ENCODE data around the gene MAG. TPM values are rescaled to one million over a fixed set of nuclear protein-coding genes. Genes with fewer than 3 reads are reported as not detected.

MAG gene
- total RNA-seq, 2 donors from 2014 or later, result 1.6 TPM; not detected in 1

DNA sequence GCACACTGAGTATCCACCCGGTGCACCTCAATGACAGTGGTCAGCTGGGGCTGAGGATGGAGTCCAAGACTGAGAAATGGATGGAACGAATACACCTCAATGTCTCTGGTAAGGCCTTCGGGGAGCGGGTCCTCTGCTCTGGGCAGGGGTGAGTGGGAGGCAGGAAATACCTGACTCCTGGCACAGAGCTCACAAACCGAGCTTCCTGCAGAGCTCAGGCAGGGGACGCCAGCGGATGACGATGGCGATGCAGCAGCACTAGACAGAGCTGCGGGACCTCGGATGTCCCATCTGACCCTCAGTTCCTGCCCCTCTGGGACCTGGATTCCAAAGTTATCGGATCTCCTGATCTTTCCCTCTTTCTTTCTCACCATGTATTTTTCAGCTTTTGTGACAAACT is 40.9 kb downstream of the MAG start:
- ATAC-seq, result no peak
- H3K27ac ChIP-seq, result no peak overlapping the region
- 58 to 66% methylated on average over 11 to 12 of the region's 12 CpGs for WGBS, 2 donors
- no peaks in the 10 kb centered on the region for H3K27me3 ChIP-seq
- DNase-seq, result no peak
- intact Hi-C loops (cut with DNase I), result no loop called here
- no peak overlapping the region for H3K4me3 ChIP-seq
- no peaks in the 10 kb centered on the region for H3K36me3 ChIP-seq (replicated peaks in 1 of 2; ENCODE audit: insufficient read depth in 1 of 2, low read depth in 2 of 2)
- TF ChIP-seq POLR2A (IDR thresholded peaks at IDR 0.05), result no peak
- TF ChIP-seq, protein P1, sequence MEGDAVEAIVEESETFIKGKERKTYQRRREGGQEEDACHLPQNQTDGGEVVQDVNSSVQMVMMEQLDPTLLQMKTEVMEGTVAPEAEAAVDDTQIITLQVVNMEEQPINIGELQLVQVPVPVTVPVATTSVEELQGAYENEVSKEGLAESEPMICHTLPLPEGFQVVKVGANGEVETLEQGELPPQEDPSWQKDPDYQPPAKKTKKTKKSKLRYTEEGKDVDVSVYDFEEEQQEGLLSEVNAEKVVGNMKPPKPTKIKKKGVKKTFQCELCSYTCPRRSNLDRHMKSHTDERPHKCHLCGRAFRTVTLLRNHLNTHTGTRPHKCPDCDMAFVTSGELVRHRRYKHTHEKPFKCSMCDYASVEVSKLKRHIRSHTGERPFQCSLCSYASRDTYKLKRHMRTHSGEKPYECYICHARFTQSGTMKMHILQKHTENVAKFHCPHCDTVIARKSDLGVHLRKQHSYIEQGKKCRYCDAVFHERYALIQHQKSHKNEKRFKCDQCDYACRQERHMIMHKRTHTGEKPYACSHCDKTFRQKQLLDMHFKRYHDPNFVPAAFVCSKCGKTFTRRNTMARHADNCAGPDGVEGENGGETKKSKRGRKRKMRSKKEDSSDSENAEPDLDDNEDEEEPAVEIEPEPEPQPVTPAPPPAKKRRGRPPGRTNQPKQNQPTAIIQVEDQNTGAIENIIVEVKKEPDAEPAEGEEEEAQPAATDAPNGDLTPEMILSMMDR (IDR thresholded peaks at IDR 0.05), result no peak
- H3K4me1 ChIP-seq, result no peaks in the 10 kb centered on the region
- no peaks in the 10 kb centered on the region for H3K9me3 ChIP-seq

DNA sequence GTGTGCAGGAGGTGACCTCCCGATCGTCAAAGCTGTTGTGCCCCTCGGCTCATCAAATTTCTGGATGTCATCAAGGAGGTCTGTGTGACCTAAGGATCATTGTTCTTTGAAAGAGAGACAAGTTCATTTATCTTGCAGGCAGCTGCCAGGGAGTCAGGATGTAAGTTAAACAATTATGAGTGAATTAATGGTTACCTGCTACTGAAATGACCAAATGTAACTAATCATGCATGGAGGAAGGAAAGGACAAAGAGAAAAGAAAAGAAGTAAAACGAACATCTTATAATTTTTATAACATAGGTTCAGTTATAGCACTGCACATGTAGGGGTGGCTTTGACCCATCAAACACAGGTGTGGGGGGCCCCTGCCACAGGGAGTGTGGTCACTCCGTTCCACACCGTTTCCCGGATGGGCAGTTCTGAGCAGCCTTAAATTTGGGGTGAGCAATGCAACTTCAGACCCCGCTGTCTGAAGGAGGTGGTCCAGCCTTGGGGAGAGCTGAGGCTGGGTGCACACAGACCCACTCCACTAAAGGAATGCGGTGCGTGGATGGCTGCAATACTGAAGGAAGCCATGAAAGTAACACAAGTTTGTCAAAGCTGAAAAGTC is 42.3 kb downstream of the MAG start:
- 73 to 74% methylated on average over 10 of the region's 10 CpGs for WGBS, 2 donors
- Histone ChIP-seq H3K27ac (no peak overlapping the region), H3K4me3 (no peak overlapping the region), H3K27me3 (no peaks in the 10 kb centered on the region), H3K9me3 (no peaks in the 10 kb centered on the region), H3K36me3 (replicated peaks in 1 of 2; ENCODE audit: insufficient read depth in 1 of 2, low read depth in 2 of 2) (no peaks in the 10 kb centered on the region), H3K4me1 (no peaks in the 10 kb centered on the region)
- TF ChIP-seq, protein P1 (IDR thresholded peaks at IDR 0.05), result no peak
- TF ChIP-seq POLR2A (IDR thresholded peaks at IDR 0.05), result no peak
- DNase-seq (no peak), ATAC-seq (no peak)
- intact Hi-C loops (cut with DNase I), result no loop called here

DNA sequence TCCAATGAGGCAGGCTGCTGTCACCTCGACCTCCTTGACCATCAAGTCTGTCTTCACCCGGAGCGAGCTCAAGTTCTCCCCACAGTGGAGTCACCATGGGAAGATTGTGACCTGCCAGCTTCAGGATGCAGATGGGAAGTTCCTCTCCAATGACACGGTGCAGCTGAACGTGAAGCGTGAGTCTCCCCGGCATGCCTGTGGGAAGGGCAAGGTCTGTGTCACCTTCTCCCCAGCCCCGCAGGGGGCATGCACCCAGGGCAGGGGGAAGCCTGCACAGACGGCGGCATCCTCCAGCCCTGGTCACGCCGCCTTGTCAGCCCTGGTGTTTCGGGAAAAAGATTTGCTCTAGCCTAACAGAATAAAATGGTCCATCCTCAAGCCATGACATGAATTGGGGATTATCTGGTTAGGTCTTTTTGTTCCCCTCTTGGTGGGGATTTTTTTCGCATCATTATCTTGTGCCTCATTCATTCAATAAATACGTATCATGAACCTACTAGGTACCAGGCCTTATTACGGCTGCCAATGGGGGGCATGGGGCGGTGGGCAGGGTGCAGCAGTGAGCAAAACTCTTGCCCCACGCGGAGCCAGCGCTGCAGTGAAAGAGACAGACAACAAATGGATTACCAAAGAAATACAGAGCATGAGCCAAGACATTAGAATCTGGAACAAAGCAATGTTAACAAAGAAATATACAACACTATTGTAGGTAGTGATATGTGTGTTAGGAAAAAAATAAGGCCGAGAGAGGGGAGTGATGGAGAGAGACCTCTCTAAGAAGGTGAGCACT is 44.4 kb downstream of the MAG start:
- no peaks in the 10 kb centered on the region for H3K36me3 ChIP-seq (replicated peaks in 1 of 2; ENCODE audit: insufficient read depth in 1 of 2, low read depth in 2 of 2)
- H3K4me3 ChIP-seq, result no peak overlapping the region
- intact Hi-C loops (cut with DNase I), result no loop called here
- H3K9me3 ChIP-seq, result no peaks in the 10 kb centered on the region
- no peak overlapping the region for H3K27ac ChIP-seq
- WGBS, 2 donors, result 78 to 81% methylated on average over 18 to 21 of the region's 21 CpGs
- H3K27me3 ChIP-seq, result no peaks in the 10 kb centered on the region
- no peak for DNase-seq
- no peak for ATAC-seq
- H3K4me1 ChIP-seq, result no peaks in the 10 kb centered on the region
- no peak for TF ChIP-seq POLR2A (IDR thresholded peaks at IDR 0.05)
- TF ChIP-seq, protein P1 (IDR thresholded peaks at IDR 0.05), result no peak

DNA sequence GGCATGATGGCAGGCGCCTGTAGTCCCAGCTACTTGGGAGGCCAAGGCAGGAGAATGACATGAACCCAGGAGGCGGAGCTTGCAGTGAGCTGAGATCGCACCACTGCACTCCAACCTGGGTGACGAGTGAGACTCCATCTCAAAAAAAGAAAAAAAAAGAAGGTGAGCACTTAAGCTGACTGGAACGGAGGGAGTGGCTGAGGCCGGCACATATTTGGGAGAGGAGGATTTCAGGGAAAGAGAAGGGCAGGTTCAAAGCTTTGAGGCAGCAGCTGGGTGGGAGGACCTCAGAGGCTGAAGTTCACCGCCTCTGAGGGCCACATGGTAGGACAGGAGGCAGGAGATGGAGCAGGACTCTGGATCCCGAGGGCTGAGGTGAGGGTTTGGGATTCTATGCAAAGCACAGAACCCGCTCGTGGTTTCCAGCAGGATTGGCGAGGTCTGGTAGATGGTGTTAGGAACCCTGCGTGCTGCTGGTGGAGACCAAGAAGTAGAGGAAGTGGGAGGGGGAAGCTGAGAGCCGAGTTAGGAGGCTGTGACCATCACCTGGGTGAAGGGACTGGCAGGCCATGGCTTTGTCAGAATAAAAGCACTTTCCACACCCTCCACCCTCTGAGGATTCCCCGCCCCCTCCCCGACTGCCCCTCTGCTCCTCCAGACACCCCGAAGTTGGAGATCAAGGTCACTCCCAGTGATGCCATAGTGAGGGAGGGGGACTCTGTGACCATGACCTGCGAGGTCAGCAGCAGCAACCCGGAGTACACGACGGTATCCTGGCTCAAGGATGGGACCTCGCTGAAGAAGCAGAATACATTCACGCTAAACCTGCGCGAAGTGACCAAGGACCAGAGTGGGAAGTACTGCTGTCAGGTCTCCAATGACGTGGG is 45.4 kb downstream of the MAG start:
- H3K9me3 ChIP-seq, result no peaks in the 10 kb centered on the region
- DNase-seq (no peak), ATAC-seq (no peak)
- no peaks in the 10 kb centered on the region for H3K27me3 ChIP-seq
- H3K4me1 ChIP-seq, result no peaks in the 10 kb centered on the region
- intact Hi-C loops (cut with DNase I), result no loop called here
- no peak overlapping the region for H3K27ac ChIP-seq
- no peak for TF ChIP-seq POLR2A (IDR thresholded peaks at IDR 0.05)
- TF ChIP-seq, protein P1 (IDR thresholded peaks at IDR 0.05), result no peak
- no peaks in the 10 kb centered on the region for H3K36me3 ChIP-seq (replicated peaks in 1 of 2; ENCODE audit: insufficient read depth in 1 of 2, low read depth in 2 of 2)
- WGBS, 2 donors, result 61 to 76% methylated on average over 20 to 22 of the region's 25 CpGs
- no peak overlapping the region for H3K4me3 ChIP-seq

All from body of pancreas (tissue), 4 donors.